PC-3 (cell line): ENCODE results near the gene ATP10A. TPM values are rescaled to one million over a fixed set of nuclear protein-coding genes. Genes with fewer than 3 reads are reported as not detected.

Experiments
- ATAC-seq: fragments of 200-7000 bp; cut with Tn5 transposase; 2 replicates; pipeline ENCODE4 v1.9.1; 2020; ENCODE audit warnings: mild to moderate bottlenecking, moderate library complexity
- BruUV-seq: library from RNA; stranded (reverse); fragments of 400-500 nt; replicated peaks from 2 replicates; lab custom pipeline; 2021; lab: Mats Ljungman, UMichigan
- CTCF ChIA-PET: fragments of 300-600 bp; sonication (Branson Sonifier 250); formaldehyde crosslinking; loops from one replicate; lab custom pipeline; 2022; ENCODE audit warnings: antibody characterized with exemption; lab: Charles Lee
- POLR2A ChIA-PET: fragments of 300-600 bp; sonication (Branson Sonifier 250); formaldehyde crosslinking; loops from one replicate; lab custom pipeline; 2022; ENCODE audit warnings: antibody characterized with exemption; ENCODE audit not compliant: unreplicated experiment; lab: Charles Lee
- DNase-seq: peaks from one replicate; pipeline ENCODE4 v3.0.0-alpha.2; 2015
- H2AFZ ChIP-seq: fragments of 300-600 bp; sonication (generic); 2 replicates; pipeline ENCODE4 v1.6.0; 2016; ENCODE audit warnings: antibody characterized with exemption, low read length
- H3F3A ChIP-seq: fragments of 300-600 bp; sonication (generic); one replicate; pipeline ENCODE4 v1.6.0; 2017; ENCODE audit warnings: antibody characterized with exemption, low read length, control low read depth, mild to moderate bottlenecking; ENCODE audit not compliant: unreplicated experiment
- H3K27ac ChIP-seq: fragments of 300-600 bp; sonication (generic); 2 replicates; pipeline ENCODE4 v1.5.1; 2016; ENCODE audit warnings: mild to moderate bottlenecking, low read length
- H3K27me3 ChIP-seq: fragments of 300-600 bp; sonication (generic); 2 replicates; pipeline ENCODE4 v1.6.1; 2016; ENCODE audit warnings: low read length, mixed read lengths
- H3K36me3 ChIP-seq: fragments of 300-600 bp; sonication (generic); 2 replicates; pipeline ENCODE4 v1.6.1; 2016; ENCODE audit warnings: low read depth, mixed run types, low read length, mixed read lengths
- H3K4me1 ChIP-seq: fragments of 300-600 bp; sonication (generic); 2 replicates; pipeline ENCODE4 v1.5.1; 2016; ENCODE audit warnings: low read length; ENCODE audit not compliant: insufficient read depth
- H3K4me2 ChIP-seq: fragments of 300-600 bp; sonication (generic); 2 replicates; pipeline ENCODE4 v1.6.0; 2016; ENCODE audit warnings: low read length
- H3K4me3 ChIP-seq: fragments of 300-600 bp; sonication (generic); 2 replicates; pipeline ENCODE4 v1.5.1; 2016; ENCODE audit warnings: mild to moderate bottlenecking, low read length, mixed read lengths
- H3K79me2 ChIP-seq: fragments of 300-600 bp; sonication (generic); 2 replicates; pipeline ENCODE4 v1.6.1; 2017; ENCODE audit warnings: low read length, mixed read lengths
- H3K9ac ChIP-seq: fragments of 300-600 bp; sonication (generic); 2 replicates; pipeline ENCODE4 v1.6.0; 2016; ENCODE audit warnings: mild to moderate bottlenecking, low read length
- H3K9me2 ChIP-seq: fragments of 300-600 bp; sonication (generic); replicated peaks from 2 replicates; pipeline ENCODE4 v1.6.1; 2016; ENCODE audit warnings: mixed run types, low read length, mixed read lengths
- H3K9me3 ChIP-seq: fragments of 300-600 bp; sonication (generic); 2 replicates; pipeline ENCODE4 v1.6.1; 2016; ENCODE audit warnings: low read length, mixed read lengths
- H4K20me1 ChIP-seq: fragments of 300-600 bp; sonication (generic); 2 replicates; pipeline ENCODE4 v1.6.1; 2016; ENCODE audit warnings: low read length, mixed read lengths
- CTCF ChIP-seq: fragments of 300-600 bp; sonication (generic); conservative IDR thresholded peaks from 2 replicates; pipeline ENCODE4 v1.5.1; 2017; ENCODE audit warnings: antibody characterized with exemption, low read depth, mild to moderate bottlenecking, low read length
- EZH2 ChIP-seq: fragments of 300-600 bp; sonication (generic); IDR thresholded peaks from one replicate; pipeline ENCODE4 v1.6.1; 2017; ENCODE audit warnings: antibody characterized with exemption, mild to moderate bottlenecking, low read length; ENCODE audit not compliant: unreplicated experiment
- EZH2phosphoT487 ChIP-seq: fragments of 300-600 bp; sonication (generic); IDR thresholded peaks from 2 replicates; pipeline ENCODE4 v1.6.1; 2018; ENCODE audit warnings: mild to moderate bottlenecking, antibody characterized with exemption, low read length, borderline replicate concordance
- intact Hi-C: fragments of 100-400 bp; cut with micrococcal nuclease; formaldehyde crosslinking; loops from 2 replicates; pipeline ENCODE4 v1.9.0; 2023
- total RNA-seq: library from RNA; depleted of rRNA; stranded (reverse); fragments of >200 nt; gene quantifications from 2 replicates; pipeline ENCODE4 v1.2.3, GENCODE V29; 2014

ATP10A gene
- total RNA-seq, 1 experiment from 2014 or later, result 2.6 TPM

GRCh38 chr15:25783607-25784540 is 79.3 kb downstream of the ATP10A start:
- POLR2A ChIA-PET, result no interaction called here
- H3K36me3 ChIP-seq, result no peaks in the 10 kb centered on the region
- CTCF ChIA-PET, result no interaction called here
- no peaks in the 10 kb centered on the region for H3F3A ChIP-seq
- H3K9me3 ChIP-seq, result no peaks in the 10 kb centered on the region
- H3K27me3 ChIP-seq, result no peaks in the 10 kb centered on the region
- no peak for ATAC-seq
- H3K4me3 ChIP-seq, result no peak overlapping the region
- no peak for TF ChIP-seq EZH2phosphoT487
- no peak for TF ChIP-seq EZH2
- peak; percentile 49 for TF ChIP-seq CTCF
- no peaks in the 10 kb centered on the region for H3K9me2 ChIP-seq
- H4K20me1 ChIP-seq, result no peaks in the 10 kb centered on the region
- H3K79me2 ChIP-seq, result no peaks in the 10 kb centered on the region
- no peak overlapping the region for H2AFZ ChIP-seq
- no peak overlapping the region for H3K27ac ChIP-seq
- no peaks in the 10 kb centered on the region for H3K4me1 ChIP-seq
- H3K4me2 ChIP-seq, result no peak overlapping the region
- no peak overlapping the region for H3K9ac ChIP-seq
- intact Hi-C loops, result no loop called here
- DNase-seq, result peak; percentile 28
- BruUV-seq, result no TSS peak

- intact Hi-C loops, result no loop called here
- Histone ChIP-seq H3F3A (no peaks in the 10 kb centered on the region), H3K4me3 (no peak overlapping the region), H3K9me3 (no peaks in the 10 kb centered on the region), H3K79me2 (no peaks in the 10 kb centered on the region), H4K20me1 (no peaks in the 10 kb centered on the region), H3K9me2 (no peaks in the 10 kb centered on the region), H3K4me2 (no peak overlapping the region), H3K9ac (no peak overlapping the region), H3K4me1 (no peaks in the 10 kb centered on the region), H3K27ac (no peak overlapping the region), H3K27me3 (no peaks in the 10 kb centered on the region), H3K36me3 (no peaks in the 10 kb centered on the region), H2AFZ (no peak overlapping the region)
- no peak for DNase-seq
- ATAC-seq, result no peak
- POLR2A ChIA-PET, result no interaction called here
- no TSS peak for BruUV-seq
- CTCF ChIA-PET, result no interaction called here
- TF ChIP-seq EZH2phosphoT487, result no peak
- no peak for TF ChIP-seq EZH2
- TF ChIP-seq CTCF, result no peak
These were observed 80.0 kb downstream of the ATP10A start for GRCh38 chr15:25783134-25783533.
